IPS-18a (cell line): ENCODE measurements around the gene U2AF2.

Experiments used
- H3K27ac ChIP-seq: one replicate; pipeline ENCODE4 v1.5.1; 2013; ENCODE audit warnings: low read length
- H3K27me3 ChIP-seq: one replicate; pipeline ENCODE4 v1.6.1; 2013; ENCODE audit warnings: mild to moderate bottlenecking, low read length; ENCODE audit not compliant: control insufficient read depth, insufficient read depth
- H3K36me3 ChIP-seq: one replicate; pipeline ENCODE4 v1.6.1; 2013; ENCODE audit warnings: low read depth, low read length; ENCODE audit not compliant: control insufficient read depth
- H3K4me1 ChIP-seq: one replicate; pipeline ENCODE4 v1.6.1; 2013; ENCODE audit warnings: low read depth, low read length; ENCODE audit not compliant: control insufficient read depth
- H3K4me3 ChIP-seq: one replicate; pipeline ENCODE4 v1.5.1; 2013; ENCODE audit warnings: low read length
- H3K9ac ChIP-seq: one replicate; pipeline ENCODE4 v1.6.1; 2013; ENCODE audit warnings: mild to moderate bottlenecking, low read length, moderate library complexity
- H3K9me3 ChIP-seq: one replicate; pipeline ENCODE4 v1.6.1; 2013; ENCODE audit warnings: low read depth, low read length; ENCODE audit not compliant: control insufficient read depth

Gene U2AF2

GRCh38 chr19:55690769-55691545 is 36.1 kb downstream of the U2AF2 start:
- no peak overlapping the region for H3K9ac ChIP-seq
- H3K36me3 ChIP-seq: peaks cover 31% of the 10 kb centered on the region
- H3K27ac ChIP-seq: no peak overlapping the region
- no peaks in the 10 kb centered on the region for H3K4me1 ChIP-seq
- H3K27me3 ChIP-seq: no peaks in the 10 kb centered on the region
- no peak overlapping the region for H3K4me3 ChIP-seq
- no peaks in the 10 kb centered on the region for H3K9me3 ChIP-seq

- Histone ChIP-seq H3K27me3 (no peaks in the 10 kb centered on the region), H3K36me3 (peaks cover 31% of the 10 kb centered on the region), H3K4me1 (no peaks in the 10 kb centered on the region), H3K27ac (no peak overlapping the region), H3K4me3 (no peak overlapping the region), H3K9ac (no peak overlapping the region), H3K9me3 (no peaks in the 10 kb centered on the region)
Measured at GRCh38 chr19:55691561-55692481, 37.0 kb downstream of the U2AF2 start.

- Histone ChIP-seq H3K27ac (no peak overlapping the region), H3K36me3 (peaks cover 31% of the 10 kb centered on the region), H3K9me3 (no peaks in the 10 kb centered on the region), H3K4me1 (no peaks in the 10 kb centered on the region), H3K9ac (no peak overlapping the region), H3K4me3 (no peak overlapping the region), H3K27me3 (no peaks in the 10 kb centered on the region)
Measured at GRCh38 chr19:55692681-55693081, 37.8 kb downstream of the U2AF2 start.

GRCh38 chr19:55693336-55693974 is 38.6 kb downstream of the U2AF2 start:
- Histone ChIP-seq H3K4me1 (no peaks in the 10 kb centered on the region), H3K9ac (no peak overlapping the region), H3K9me3 (no peaks in the 10 kb centered on the region), H3K27me3 (no peaks in the 10 kb centered on the region), H3K36me3 (peaks cover 31% of the 10 kb centered on the region), H3K27ac (no peak overlapping the region), H3K4me3 (no peak overlapping the region)

GRCh38 chr19:55694241-55694655 is 39.4 kb downstream of the U2AF2 start:
- Histone ChIP-seq H3K9me3 (no peaks in the 10 kb centered on the region), H3K27ac (no peak overlapping the region), H3K9ac (no peak overlapping the region), H3K4me1 (no peaks in the 10 kb centered on the region), H3K27me3 (no peaks in the 10 kb centered on the region), H3K4me3 (no peak overlapping the region), H3K36me3 (peaks cover 26% of the 10 kb centered on the region)

GRCh38 chr19:55694656-55695491 is 40.0 kb downstream of the U2AF2 start:
- Histone ChIP-seq H3K4me1 (no peaks in the 10 kb centered on the region), H3K9ac (no peak overlapping the region), H3K27ac (no peak overlapping the region), H3K9me3 (no peaks in the 10 kb centered on the region), H3K4me3 (no peak overlapping the region), H3K27me3 (no peaks in the 10 kb centered on the region), H3K36me3 (peaks cover 19% of the 10 kb centered on the region)

GRCh38 chr19:55695511-55696290 is 40.9 kb downstream of the U2AF2 start:
- H3K9ac ChIP-seq: no peak overlapping the region
- no peak overlapping the region for H3K4me3 ChIP-seq
- no peaks in the 10 kb centered on the region for H3K27me3 ChIP-seq
- no peaks in the 10 kb centered on the region for H3K4me1 ChIP-seq
- H3K36me3 ChIP-seq: peaks cover 17% of the 10 kb centered on the region
- no peaks in the 10 kb centered on the region for H3K9me3 ChIP-seq
- H3K27ac ChIP-seq: no peak overlapping the region

GRCh38 chr19:55696301-55697068 is 41.6 kb downstream of the U2AF2 start:
- H3K4me1 ChIP-seq: no peaks in the 10 kb centered on the region
- H3K36me3 ChIP-seq: peaks cover 17% of the 10 kb centered on the region
- H3K4me3 ChIP-seq: no peak overlapping the region
- no peak overlapping the region for H3K9ac ChIP-seq
- H3K27ac ChIP-seq: no peak overlapping the region
- H3K9me3 ChIP-seq: no peaks in the 10 kb centered on the region
- no peaks in the 10 kb centered on the region for H3K27me3 ChIP-seq

- H3K27ac ChIP-seq: no peak overlapping the region
- no peak overlapping the region for H3K9ac ChIP-seq
- peaks cover 17% of the 10 kb centered on the region for H3K36me3 ChIP-seq
- H3K4me3 ChIP-seq: no peak overlapping the region
- no peaks in the 10 kb centered on the region for H3K27me3 ChIP-seq
- H3K9me3 ChIP-seq: no peaks in the 10 kb centered on the region
- H3K4me1 ChIP-seq: no peaks in the 10 kb centered on the region
Measured at GRCh38 chr19:55697069-55697440, 42.2 kb downstream of the U2AF2 start.

- peaks cover 17% of the 10 kb centered on the region for H3K36me3 ChIP-seq
Measured at GRCh38 chr19:55697698-55698097, 42.9 kb downstream of the U2AF2 start.

More at GRCh38 chr19:55697698-55698097, 42.9 kb downstream of the U2AF2 start:
- Histone ChIP-seq H3K27me3 (no peaks in the 10 kb centered on the region), H3K9me3 (no peaks in the 10 kb centered on the region), H3K9ac (no peak overlapping the region), H3K4me3 (no peak overlapping the region), H3K27ac (no peak overlapping the region), H3K4me1 (no peaks in the 10 kb centered on the region)
